ENCODE results near the gene S100A7A.
A peak's percentile ranks its signal among the peaks of the same experiment; 100 is the strongest.

S100A7A gene

DNA sequence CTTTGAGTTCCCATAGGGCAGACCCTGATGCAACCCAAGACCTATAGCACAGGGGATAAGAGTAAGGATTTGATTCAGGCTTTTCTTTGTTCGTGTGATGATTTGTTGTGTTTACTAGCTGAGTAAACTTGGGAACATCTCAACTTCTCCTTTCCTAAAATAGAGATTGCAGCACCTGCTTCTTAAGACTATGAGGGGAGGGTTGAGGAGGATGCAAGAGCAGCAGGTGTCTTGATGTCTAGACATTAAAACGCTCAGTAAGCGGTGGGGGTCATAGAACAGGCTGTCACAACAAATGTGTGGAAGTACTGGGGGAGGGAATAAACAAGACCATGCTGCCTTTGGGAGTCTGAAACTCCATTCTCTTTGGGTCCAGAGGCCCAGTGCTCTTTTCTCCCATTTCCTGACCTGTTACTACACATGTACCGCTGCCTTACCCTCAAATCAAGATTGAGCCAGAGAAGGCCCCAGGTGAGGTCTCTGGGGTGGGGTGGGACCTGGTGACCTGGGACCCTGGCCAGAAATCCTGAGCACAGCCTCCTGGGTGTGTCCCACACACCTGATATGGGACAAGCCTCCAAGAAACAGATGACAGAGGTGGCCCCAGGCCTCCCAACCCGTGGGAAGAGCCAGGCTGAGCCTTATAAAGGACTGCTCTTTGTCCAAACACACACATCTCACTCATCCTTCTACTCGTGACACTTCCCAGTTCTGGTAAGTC, at the start of gene S100A7A:
Gene S100A7A (plus strand): TSS at position 671 of the 721 bp plus-strand sequence. CDS start 1,563 bp downstream, outside the sequence.
- Mint-ChIP-seq H3K4me1 (peaks cover 8% of the 10 kb centered on the region), H3K9me3 (peaks cover 11% of the 10 kb centered on the region), H3K4me3 (no peak within 1 kb of the TSS), H3K27ac (no peak within 1 kb of the TSS), H3K36me3 (no peaks in the 10 kb centered on the region), H3K27me3 (peaks cover 29% of the 10 kb centered on the region)
- peak; percentile 66 for ATAC-seq

DNA sequence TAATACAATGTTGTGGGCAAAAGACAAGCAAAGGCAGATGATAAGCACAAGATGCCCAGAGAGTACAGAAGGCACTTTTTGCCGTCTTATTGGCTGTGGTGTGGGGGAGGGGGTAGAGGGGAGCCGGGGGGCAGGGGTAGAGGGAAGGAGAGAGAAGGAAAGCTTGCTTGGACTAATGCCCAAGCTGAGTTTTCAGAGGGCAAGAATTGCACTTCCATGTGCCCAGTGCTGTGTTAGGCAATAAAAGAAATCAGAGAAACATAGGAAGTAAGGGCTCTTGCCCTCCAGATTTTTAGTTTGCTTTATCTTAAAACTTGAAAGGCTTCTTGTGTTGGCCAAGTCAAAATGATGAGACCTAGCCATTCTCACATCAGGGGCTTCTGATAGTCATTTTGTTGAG, 49.2 kb upstream of the S100A7A start:
- H3K36me3 Mint-ChIP-seq, result no peaks in the 10 kb centered on the region
- peaks cover 57% of the 10 kb centered on the region for H3K27me3 Mint-ChIP-seq
- ATAC-seq, result no peak
- H3K27ac Mint-ChIP-seq, result no peak overlapping the region
- H3K4me3 Mint-ChIP-seq, result no peak overlapping the region
- no peaks in the 10 kb centered on the region for H3K9me3 Mint-ChIP-seq
- H3K4me1 Mint-ChIP-seq, result no peaks in the 10 kb centered on the region

DNA sequence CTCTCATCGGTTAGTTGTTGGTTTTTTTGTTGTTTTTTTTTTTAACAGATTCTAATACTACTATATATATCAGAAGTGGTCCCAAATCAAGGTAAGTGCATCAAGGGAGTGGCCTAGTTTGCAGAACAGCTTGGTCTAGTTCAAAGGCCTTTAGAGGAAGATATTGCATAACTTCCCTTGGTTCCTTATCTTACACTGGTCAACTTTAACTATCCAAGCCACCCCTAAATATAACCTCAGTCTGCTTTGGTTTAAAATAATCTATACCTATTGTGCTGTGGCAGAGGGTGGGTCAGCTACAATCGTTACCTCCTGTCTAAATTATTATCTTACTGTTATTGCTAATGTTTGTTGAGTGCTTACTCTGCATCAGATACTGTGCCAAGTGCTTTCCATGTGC, 47.8 kb upstream of the S100A7A start:
- H3K9me3 Mint-ChIP-seq, result no peaks in the 10 kb centered on the region
- H3K27me3 Mint-ChIP-seq, result peaks cover 51% of the 10 kb centered on the region
- ATAC-seq, result no peak
- H3K4me1 Mint-ChIP-seq, result no peaks in the 10 kb centered on the region
- no peak overlapping the region for H3K27ac Mint-ChIP-seq
- H3K36me3 Mint-ChIP-seq, result no peaks in the 10 kb centered on the region
- no peak overlapping the region for H3K4me3 Mint-ChIP-seq

DNA sequence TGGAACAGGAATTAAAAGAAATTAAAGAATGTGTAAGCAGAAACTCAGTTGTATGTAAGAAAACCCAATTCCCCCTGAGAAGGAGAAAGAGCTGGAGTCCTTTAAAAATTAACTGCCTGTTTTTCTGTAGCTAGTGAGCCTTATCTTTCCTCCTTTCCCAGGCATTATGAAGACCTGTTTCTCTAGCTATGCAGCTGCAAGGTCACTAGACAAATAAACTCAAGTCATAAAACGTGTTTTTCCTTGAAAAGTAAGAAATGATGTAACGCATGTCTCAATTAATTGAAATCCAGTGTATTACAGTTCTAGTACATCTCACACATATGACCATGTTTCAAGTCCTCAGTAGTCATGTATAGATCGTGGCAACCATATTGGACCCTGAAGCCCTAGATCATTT, 46.2 kb upstream of the S100A7A start:
- Mint-ChIP-seq H3K27me3 (peaks cover 38% of the 10 kb centered on the region), H3K4me1 (no peaks in the 10 kb centered on the region), H3K27ac (no peak overlapping the region), H3K4me3 (no peak overlapping the region), H3K9me3 (no peaks in the 10 kb centered on the region), H3K36me3 (no peaks in the 10 kb centered on the region)
- ATAC-seq, result no peak

DNA sequence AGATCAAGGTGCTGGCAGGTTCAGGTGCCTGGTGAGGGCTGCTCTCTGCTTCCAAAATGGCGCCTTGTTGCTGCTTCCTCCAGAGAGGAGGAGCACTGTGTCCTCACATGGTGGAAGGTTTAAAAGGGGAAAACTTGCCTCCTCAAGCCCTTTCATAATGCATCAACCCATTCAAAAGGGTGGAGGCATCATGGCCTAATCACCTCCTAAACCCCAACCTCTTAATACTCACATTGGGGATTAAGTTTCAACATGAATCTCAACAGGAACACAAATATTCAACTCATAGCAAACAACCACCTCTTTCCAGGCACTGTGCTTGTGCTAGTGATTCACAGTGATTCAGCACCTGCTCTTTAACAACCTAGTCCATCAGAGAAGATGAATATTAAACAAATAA, 45.1 kb upstream of the S100A7A start:
- no peak for ATAC-seq
- Mint-ChIP-seq H3K9me3 (no peaks in the 10 kb centered on the region), H3K36me3 (no peaks in the 10 kb centered on the region), H3K4me3 (no peak overlapping the region), H3K4me1 (no peaks in the 10 kb centered on the region), H3K27me3 (peaks cover 33% of the 10 kb centered on the region), H3K27ac (no peak overlapping the region)

DNA sequence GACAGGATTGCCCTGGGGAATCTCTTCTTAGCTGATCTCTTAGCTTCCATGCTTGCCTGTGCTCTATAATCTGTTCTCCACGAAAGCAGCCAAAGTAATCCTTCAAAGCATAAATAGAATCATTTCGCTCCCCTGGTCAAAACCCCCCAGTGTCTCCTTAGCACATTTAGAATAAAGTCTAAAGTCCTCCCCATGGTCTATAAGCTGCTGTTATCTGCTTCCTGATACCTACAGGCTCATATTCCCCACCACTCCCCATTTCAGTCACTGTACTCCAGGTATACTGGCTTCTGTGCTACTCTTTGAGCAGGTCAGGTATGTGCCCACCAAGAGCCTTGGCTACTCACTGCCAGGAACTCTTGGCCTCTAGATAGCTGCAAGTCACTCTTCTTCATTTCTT, 43.7 kb upstream of the S100A7A start:
- Mint-ChIP-seq H3K36me3 (no peaks in the 10 kb centered on the region), H3K4me1 (no peaks in the 10 kb centered on the region), H3K4me3 (no peak overlapping the region), H3K9me3 (no peaks in the 10 kb centered on the region), H3K27me3 (peaks cover 40% of the 10 kb centered on the region), H3K27ac (no peak overlapping the region)
- ATAC-seq, result no peak

DNA sequence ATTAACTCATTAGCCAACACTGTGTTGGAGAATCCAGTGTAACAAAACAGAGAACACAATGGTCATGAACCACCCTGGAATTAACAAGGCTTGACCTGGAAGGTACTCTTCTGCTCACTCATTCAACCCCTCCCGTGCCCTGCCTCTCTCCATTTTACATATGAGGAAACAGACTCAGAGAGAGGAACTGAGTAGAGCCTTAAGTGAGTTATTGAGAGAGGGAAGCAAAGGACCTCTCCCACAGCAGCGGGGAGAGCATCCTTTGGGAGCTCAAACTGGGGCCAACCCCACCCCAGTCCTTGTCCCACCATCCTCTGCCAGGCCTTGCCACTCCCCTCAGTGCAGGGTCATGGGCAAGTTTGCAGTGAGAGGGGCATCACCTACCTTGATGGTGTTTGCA, 42.2 kb upstream of the S100A7A start:
- ATAC-seq, result no peak
- H3K27me3 Mint-ChIP-seq, result peaks cover 50% of the 10 kb centered on the region
- no peak overlapping the region for H3K27ac Mint-ChIP-seq
- no peak overlapping the region for H3K4me3 Mint-ChIP-seq
- no peaks in the 10 kb centered on the region for H3K36me3 Mint-ChIP-seq
- H3K4me1 Mint-ChIP-seq, result no peaks in the 10 kb centered on the region
- no peaks in the 10 kb centered on the region for H3K9me3 Mint-ChIP-seq

DNA sequence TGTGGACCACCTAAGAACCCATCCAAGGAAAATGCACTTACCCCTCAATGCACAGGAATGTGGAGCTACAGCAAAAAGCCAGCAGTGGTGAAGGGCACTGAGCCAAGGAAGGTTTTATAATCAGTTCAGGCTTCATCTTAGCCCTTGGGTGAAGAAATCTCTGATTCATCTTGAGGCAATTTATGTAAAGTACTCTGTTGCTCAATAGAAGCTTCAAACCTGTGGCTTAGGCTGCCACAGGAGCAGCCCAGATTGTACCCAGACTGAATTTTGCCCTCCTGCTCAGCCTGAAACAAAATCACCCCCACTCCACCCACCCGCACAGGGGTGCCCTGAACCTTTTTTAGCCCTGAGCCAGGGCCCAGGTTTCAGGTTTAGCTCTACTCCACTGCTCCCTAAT, 40.8 kb upstream of the S100A7A start, which contains the start of gene S100A12:
Gene S100A12 (minus strand): TSS at position 111 of the 400 bp plus-strand sequence. CDS start 1,029 bp downstream, outside the sequence.
- Mint-ChIP-seq H3K27ac (no peak within 1 kb of the TSS), H3K36me3 (no peaks in the 10 kb centered on the region), H3K27me3 (peaks cover 45% of the 10 kb centered on the region), H3K4me3 (no peak within 1 kb of the TSS), H3K4me1 (no peaks in the 10 kb centered on the region), H3K9me3 (no peaks in the 10 kb centered on the region)
- no peak for ATAC-seq

DNA sequence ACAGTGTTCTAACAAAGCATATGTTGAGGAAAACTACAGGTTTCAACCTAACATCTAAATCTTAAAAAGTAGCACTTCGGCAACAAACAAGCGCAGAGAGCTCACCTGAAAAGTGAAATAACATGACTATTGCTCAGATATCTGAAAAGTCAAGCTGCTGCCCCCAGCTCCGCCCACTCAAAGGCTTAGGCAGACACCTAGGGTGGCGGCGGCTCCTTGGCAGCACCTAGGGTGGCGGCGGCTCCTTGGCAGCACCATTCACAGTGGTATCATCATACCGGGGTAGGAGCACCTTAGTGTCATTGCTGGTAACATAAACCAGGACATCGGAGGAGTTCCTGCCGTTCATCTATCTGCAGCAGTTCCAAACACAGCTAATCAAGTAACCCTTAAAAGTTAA, 36.7 kb upstream of the S100A7A start:
- peaks cover 62% of the 10 kb centered on the region for H3K27me3 Mint-ChIP-seq
- H3K9me3 Mint-ChIP-seq, result peaks cover 9% of the 10 kb centered on the region
- H3K36me3 Mint-ChIP-seq, result no peaks in the 10 kb centered on the region
- no peak overlapping the region for H3K4me3 Mint-ChIP-seq
- no peaks in the 10 kb centered on the region for H3K4me1 Mint-ChIP-seq
- ATAC-seq, result no peak
- H3K27ac Mint-ChIP-seq, result no peak overlapping the region

DNA sequence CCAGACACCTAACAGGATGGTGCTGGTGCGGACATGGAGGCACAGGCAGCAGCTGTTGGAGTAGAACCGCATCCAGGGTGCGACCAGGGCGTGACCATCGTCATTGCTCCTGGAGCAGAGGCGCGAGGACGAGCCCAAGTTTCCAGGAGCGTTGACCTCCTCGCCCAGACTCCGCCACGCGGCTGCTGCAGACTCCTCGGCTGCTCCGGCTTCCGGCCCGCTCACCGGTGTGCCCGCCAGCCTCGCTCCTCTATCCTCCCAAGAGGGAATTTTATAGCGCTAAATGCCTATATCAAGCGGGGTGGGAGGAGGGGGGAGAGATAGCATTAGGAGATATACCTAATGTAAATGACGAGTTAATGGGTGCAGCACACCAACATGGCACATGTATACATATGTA, 35.6 kb upstream of the S100A7A start:
- ATAC-seq, result no peak
- Mint-ChIP-seq H3K27me3 (peaks cover 62% of the 10 kb centered on the region), H3K4me3 (no peak overlapping the region)

DNA sequence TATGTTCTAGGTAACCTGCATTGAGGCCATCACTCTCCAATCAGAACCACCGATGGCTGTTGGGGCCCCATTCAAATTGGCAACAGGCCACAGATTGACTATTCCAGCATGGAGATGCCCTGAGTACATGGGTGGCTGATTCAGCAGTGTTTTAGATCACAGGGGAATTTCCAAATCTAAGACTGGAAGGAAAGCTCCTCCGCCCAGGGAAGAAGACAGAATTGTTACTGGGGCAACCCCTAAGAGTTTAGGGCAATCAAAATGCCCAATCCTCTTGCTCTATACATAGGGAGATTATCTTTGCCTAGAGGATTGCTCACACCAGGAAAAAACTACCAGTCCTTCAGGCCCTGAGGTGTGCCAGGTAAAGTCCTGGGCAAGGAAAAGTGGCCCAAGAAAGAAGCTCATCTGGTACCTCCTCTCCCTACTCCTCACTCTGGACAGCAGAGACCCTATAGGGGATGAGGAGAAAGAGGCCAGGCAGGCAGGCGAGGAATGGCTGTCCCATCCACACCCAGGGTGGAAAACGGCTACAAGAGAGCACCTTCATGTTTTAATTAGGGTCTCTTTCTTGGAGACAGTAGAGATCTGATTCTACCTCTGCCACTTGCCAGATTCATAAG, 31.3 kb upstream of the S100A7A start:
- Mint-ChIP-seq H3K4me1 (peaks cover 8% of the 10 kb centered on the region), H3K27ac (no peak overlapping the region), H3K9me3 (peaks cover 9% of the 10 kb centered on the region), H3K27me3 (peaks cover 41% of the 10 kb centered on the region), H3K4me3 (no peak overlapping the region), H3K36me3 (no peaks in the 10 kb centered on the region)
- ATAC-seq, result no peak

More for the DNA sequence above, 35.6 kb upstream of the S100A7A start:
- no peak overlapping the region for H3K27ac Mint-ChIP-seq
- no peaks in the 10 kb centered on the region for H3K4me1 Mint-ChIP-seq
- H3K9me3 Mint-ChIP-seq, result peaks cover 9% of the 10 kb centered on the region
- H3K36me3 Mint-ChIP-seq, result no peaks in the 10 kb centered on the region

DNA sequence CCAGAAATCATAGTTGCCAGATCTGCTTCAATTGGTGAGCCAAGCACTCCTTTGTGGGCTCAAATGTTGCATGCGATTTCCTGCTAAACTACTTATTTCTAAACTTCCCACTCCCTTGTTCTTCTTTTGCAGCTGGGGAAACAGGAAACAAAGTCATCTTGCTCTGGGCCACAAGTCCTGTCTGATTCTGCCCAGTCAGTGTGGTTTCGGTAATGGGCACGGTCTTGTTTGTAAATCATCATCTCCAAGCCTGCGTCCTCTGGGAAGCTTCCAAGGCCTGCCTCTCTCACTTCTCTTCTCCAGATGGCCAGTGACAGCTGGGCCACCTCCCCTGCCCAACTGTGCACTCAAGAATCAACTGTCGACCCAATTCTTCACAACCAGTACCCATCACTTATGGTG, 29.8 kb upstream of the S100A7A start:
- Mint-ChIP-seq H3K9me3 (peaks cover 6% of the 10 kb centered on the region), H3K4me3 (no peak overlapping the region), H3K4me1 (peaks cover 10% of the 10 kb centered on the region), H3K36me3 (no peaks in the 10 kb centered on the region), H3K27me3 (peaks cover 41% of the 10 kb centered on the region), H3K27ac (no peak overlapping the region)
- no peak for ATAC-seq

DNA sequence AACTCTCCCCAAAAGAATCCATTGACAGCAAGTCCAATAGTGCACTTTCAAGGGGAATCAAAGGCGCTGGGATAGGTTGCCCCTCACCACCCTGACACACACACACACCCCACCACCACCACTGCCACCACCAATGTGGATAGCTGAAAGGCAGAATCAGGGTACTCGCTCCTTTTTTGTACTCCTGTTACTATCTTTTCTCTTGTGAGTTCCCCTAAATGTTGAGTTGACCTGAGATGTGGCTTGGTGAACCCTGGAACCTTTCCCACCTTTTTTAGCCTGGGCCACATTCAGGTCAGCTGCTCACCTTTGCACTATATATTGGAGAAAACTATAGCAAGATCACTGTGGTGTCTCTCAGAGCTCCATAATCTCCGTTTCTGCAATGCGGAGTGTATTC, 29.3 kb upstream of the S100A7A start:
- Mint-ChIP-seq H3K36me3 (no peaks in the 10 kb centered on the region), H3K27ac (no peak overlapping the region), H3K4me1 (peaks cover 10% of the 10 kb centered on the region), H3K4me3 (no peak overlapping the region), H3K9me3 (peaks cover 4% of the 10 kb centered on the region), H3K27me3 (peaks cover 37% of the 10 kb centered on the region)
- no peak for ATAC-seq

DNA sequence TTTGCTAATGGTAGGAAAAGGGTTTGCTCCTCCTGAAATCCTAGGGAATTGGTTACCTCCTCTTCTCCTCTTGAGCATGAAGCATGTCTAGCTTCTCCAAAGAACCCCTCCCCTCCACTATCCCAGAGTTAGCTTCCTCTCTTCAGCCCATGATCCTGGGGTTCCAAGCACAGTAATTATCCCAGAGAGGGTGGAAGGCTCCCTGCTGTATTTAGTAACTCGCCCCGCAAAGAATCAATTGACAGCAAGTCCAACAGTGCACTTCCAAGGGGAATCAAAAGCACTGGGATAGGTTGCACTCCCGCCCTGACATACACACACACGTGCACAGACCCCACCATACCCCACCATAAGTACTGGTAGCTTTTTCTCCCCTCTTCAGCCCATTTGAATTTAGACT, 28.5 kb upstream of the S100A7A start:
- no peaks in the 10 kb centered on the region for H3K9me3 Mint-ChIP-seq
- H3K36me3 Mint-ChIP-seq, result no peaks in the 10 kb centered on the region
- no peak overlapping the region for H3K27ac Mint-ChIP-seq
- peaks cover 10% of the 10 kb centered on the region for H3K4me1 Mint-ChIP-seq
- no peak overlapping the region for H3K4me3 Mint-ChIP-seq
- H3K27me3 Mint-ChIP-seq, result peaks cover 31% of the 10 kb centered on the region
- no peak for ATAC-seq

DNA sequence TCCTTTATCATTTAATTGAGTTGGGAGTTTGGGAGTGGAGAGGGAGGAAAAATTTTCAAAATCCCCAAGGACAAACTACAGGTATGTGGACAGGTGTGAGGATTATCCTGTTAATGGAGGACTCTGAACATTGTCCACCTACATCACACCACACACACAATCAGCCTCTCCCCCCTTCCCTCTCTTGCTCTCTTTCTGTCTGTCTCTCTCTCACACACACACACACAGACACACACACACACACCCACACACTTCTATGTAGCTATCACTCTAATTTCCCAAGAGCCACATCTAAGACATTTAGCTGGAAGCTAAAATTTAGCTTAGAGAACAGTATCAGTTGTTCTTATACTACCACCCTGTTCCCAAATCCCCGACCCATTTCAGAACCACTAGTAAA, 26.9 kb upstream of the S100A7A start:
- Mint-ChIP-seq H3K4me1 (peaks cover 10% of the 10 kb centered on the region), H3K27me3 (peaks cover 39% of the 10 kb centered on the region), H3K4me3 (no peak overlapping the region), H3K36me3 (no peaks in the 10 kb centered on the region), H3K9me3 (no peaks in the 10 kb centered on the region), H3K27ac (no peak overlapping the region)
- no peak for ATAC-seq
